Neural progenitor cell (in vitro differentiated cells): Measurements from ENCODE around the gene WWOX. TPM values are rescaled to one million over a fixed set of nuclear protein-coding genes. Genes with fewer than 3 reads are reported as not detected.
A peak's percentile ranks its signal among the peaks of the same experiment; 100 is the strongest.

ENCODE experiments used
- DNase-seq: peaks from one replicate; pipeline ENCODE4 v3.0.0-alpha.2; 2016; ENCODE audit warnings: low spot score
- H2AFZ ChIP-seq: fragments of 200-600 bp; sonication (generic); replicated peaks from 2 replicates; pipeline ENCODE4 v1.6.1; 2016; ENCODE audit warnings: antibody characterized with exemption
- H3F3A ChIP-seq: fragments of 200-600 bp; sonication (generic); 2 replicates; pipeline ENCODE4 v1.6.1; 2016; ENCODE audit warnings: antibody characterized with exemption, low read depth
- H3K27ac ChIP-seq: fragments of 200-600 bp; sonication (generic); 2 replicates; pipeline ENCODE4 v1.5.1; 2016; ENCODE audit warnings: mild to moderate bottlenecking
- H3K27me3 ChIP-seq: fragments of 200-600 bp; sonication (generic); 2 replicates; pipeline ENCODE4 v1.6.1; 2016; ENCODE audit warnings: mild to moderate bottlenecking, moderate library complexity
- H3K36me3 ChIP-seq: fragments of 200-600 bp; sonication (generic); 2 replicates; pipeline ENCODE4 v1.5.1; 2016
- H3K4me1 ChIP-seq: fragments of 200-600 bp; sonication (generic); 2 replicates; pipeline ENCODE4 v1.6.1; 2016; ENCODE audit warnings: mixed run types
- H3K4me2 ChIP-seq: fragments of 200-600 bp; sonication (generic); 2 replicates; pipeline ENCODE4 v1.6.1; 2016
- H3K4me3 ChIP-seq: fragments of 200-600 bp; sonication (generic); 2 replicates; pipeline ENCODE4 v1.5.1; 2016
- H3K79me2 ChIP-seq: fragments of 200-600 bp; sonication (generic); 2 replicates; pipeline ENCODE4 v1.6.1; 2016; ENCODE audit warnings: low read depth
- H3K9ac ChIP-seq: fragments of 200-600 bp; sonication (generic); 2 replicates; pipeline ENCODE4 v1.6.1; 2016
- H3K9me3 ChIP-seq: fragments of 200-600 bp; sonication (generic); 2 replicates; pipeline ENCODE4 v1.5.1; 2016; ENCODE audit warnings: low read depth
- H4K20me1 ChIP-seq: fragments of 200-600 bp; sonication (generic); 2 replicates; pipeline ENCODE4 v1.6.1; 2016; ENCODE audit warnings: low read depth
- H3K27ac Mint-ChIP-seq: 3 replicates; pipeline ENCODE4 v1.8.0; 2021; ENCODE audit warnings: mixed read lengths
- H3K27me3 Mint-ChIP-seq: 2 replicates; pipeline ENCODE4 v1.8.0; 2022; ENCODE audit warnings: low read depth, mild to moderate bottlenecking, inconsistent platforms, moderate library complexity, mixed read lengths; ENCODE audit not compliant: insufficient read depth
- H3K36me3 Mint-ChIP-seq: 3 replicates; pipeline ENCODE4 v1.8.0; 2021; ENCODE audit warnings: mixed read lengths
- H3K4me1 Mint-ChIP-seq: 3 replicates; pipeline ENCODE4 v1.8.0; 2021; ENCODE audit warnings: mixed read lengths
- H3K4me3 Mint-ChIP-seq: 3 replicates; pipeline ENCODE4 v1.8.0; 2021; ENCODE audit warnings: mild to moderate bottlenecking, moderate library complexity, mixed read lengths
- H3K9me3 Mint-ChIP-seq: 3 replicates; pipeline ENCODE4 v1.8.0; 2020; ENCODE audit warnings: mixed read lengths
- EZH2 ChIP-seq: fragments of 200-600 bp; sonication (generic); IDR thresholded peaks from 2 replicates; pipeline ENCODE4 v1.6.1; 2017; ENCODE audit warnings: antibody characterized with exemption, mild to moderate bottlenecking, moderate library complexity
- EZH2phosphoT487 ChIP-seq: fragments of 200-600 bp; sonication (generic); IDR thresholded peaks from 2 replicates; pipeline ENCODE4 v1.6.1; 2017; ENCODE audit warnings: antibody characterized with exemption
- total RNA-seq: library from RNA; depleted of rRNA; stranded (reverse); fragments of >200 nt; gene quantifications from 2 replicates; pipeline ENCODE4 v1.2.3, GENCODE V29; 2015; ENCODE audit warnings: low replicate concordance
- TF ChIP-seq, protein P1 (sequence below): fragments of 200-600 bp; sonication (generic); IDR thresholded peaks from 2 replicates; pipeline ENCODE4 v1.5.1; 2017; ENCODE audit warnings: antibody characterized with exemption, mild to moderate bottlenecking

The WWOX gene
- total RNA-seq, 1 donor from 2014 or later, result 63.7 TPM

DNA sequence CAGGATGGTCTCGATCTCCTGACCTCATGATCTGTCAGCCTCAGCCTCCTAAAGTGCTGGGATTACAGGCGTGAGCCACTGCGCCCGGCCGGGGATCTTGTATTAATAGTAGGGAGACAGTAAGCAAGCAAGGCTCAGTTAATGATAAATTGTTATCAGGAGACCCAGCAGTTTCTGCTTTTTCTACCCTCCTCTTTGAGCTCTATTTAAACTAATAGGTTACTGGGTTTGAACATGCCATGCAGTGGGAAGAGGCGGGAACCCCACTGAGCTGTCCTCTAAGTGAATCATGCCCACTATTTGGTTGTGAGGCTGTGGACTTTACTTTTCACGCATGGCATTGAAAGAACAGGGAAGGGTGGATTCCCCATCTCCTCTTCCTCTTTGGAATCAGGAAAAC is 223.9 kb downstream of the WWOX start:
- no peak overlapping the region for H3K4me3 ChIP-seq
- Mint-ChIP-seq H3K4me1 (peaks cover 39% of the 10 kb centered on the region), H3K9me3 (no peaks in the 10 kb centered on the region), H3K27me3 (peaks cover 8% of the 10 kb centered on the region), H3K27ac (no peak overlapping the region), H3K4me3 (no peak overlapping the region), H3K36me3 (peaks cover 2% of the 10 kb centered on the region)
- no peak overlapping the region for H3K9ac ChIP-seq
- H3K4me2 ChIP-seq, result no peak overlapping the region
- no peak overlapping the region for H2AFZ ChIP-seq
- H4K20me1 ChIP-seq, result no peaks in the 10 kb centered on the region
- peaks cover 22% of the 10 kb centered on the region for H3K4me1 ChIP-seq
- H3K27me3 ChIP-seq, result no peaks in the 10 kb centered on the region
- no peaks in the 10 kb centered on the region for H3K9me3 ChIP-seq
- no peak for TF ChIP-seq EZH2phosphoT487
- TF ChIP-seq, protein P1, sequence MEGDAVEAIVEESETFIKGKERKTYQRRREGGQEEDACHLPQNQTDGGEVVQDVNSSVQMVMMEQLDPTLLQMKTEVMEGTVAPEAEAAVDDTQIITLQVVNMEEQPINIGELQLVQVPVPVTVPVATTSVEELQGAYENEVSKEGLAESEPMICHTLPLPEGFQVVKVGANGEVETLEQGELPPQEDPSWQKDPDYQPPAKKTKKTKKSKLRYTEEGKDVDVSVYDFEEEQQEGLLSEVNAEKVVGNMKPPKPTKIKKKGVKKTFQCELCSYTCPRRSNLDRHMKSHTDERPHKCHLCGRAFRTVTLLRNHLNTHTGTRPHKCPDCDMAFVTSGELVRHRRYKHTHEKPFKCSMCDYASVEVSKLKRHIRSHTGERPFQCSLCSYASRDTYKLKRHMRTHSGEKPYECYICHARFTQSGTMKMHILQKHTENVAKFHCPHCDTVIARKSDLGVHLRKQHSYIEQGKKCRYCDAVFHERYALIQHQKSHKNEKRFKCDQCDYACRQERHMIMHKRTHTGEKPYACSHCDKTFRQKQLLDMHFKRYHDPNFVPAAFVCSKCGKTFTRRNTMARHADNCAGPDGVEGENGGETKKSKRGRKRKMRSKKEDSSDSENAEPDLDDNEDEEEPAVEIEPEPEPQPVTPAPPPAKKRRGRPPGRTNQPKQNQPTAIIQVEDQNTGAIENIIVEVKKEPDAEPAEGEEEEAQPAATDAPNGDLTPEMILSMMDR, result no peak
- TF ChIP-seq EZH2, result no peak
- DNase-seq, result no peak
- peaks cover 10% of the 10 kb centered on the region for H3F3A ChIP-seq
- H3K27ac ChIP-seq, result no peak overlapping the region
- H3K79me2 ChIP-seq, result no peaks in the 10 kb centered on the region
- no peaks in the 10 kb centered on the region for H3K36me3 ChIP-seq

DNA sequence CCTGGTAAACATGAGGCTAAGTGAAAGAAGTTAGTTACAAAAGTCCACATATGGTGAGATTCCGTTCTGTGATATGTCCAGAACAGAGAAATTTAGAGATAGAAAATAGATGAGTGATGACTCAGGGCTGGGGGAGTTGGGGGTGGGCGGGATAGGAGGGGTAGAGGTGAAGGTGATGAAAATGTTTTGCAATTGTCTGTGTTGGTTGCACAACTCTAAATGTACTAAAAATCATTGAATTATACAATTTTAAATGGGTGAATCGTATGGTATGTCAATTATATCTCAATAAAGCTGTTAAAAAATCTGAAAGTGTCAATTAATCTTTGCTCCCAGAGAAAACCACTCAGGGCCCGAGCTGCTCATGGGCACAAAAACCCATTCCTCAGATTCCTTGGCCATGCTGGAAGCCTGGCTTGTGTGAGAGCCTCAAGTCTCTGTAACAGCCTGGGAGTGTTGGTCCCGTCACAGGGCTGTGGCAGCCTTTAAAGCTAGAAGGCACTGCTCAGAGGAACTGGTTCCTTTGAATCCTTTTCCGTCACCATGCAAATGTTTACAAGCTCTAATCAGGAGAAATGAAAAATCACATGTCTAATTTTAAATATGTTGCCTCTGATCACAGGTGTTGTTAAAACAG is 225.3 kb downstream of the WWOX start:
- Histone ChIP-seq H3K27ac (no peak overlapping the region), H3K4me1 (peaks cover 21% of the 10 kb centered on the region), H3K79me2 (no peaks in the 10 kb centered on the region), H2AFZ (no peak overlapping the region), H3K4me3 (no peak overlapping the region), H3K27me3 (no peaks in the 10 kb centered on the region), H3K9ac (no peak overlapping the region), H3F3A (peaks cover 10% of the 10 kb centered on the region), H3K36me3 (no peaks in the 10 kb centered on the region), H3K4me2 (peak overlapping the region; percentile 66), H4K20me1 (no peaks in the 10 kb centered on the region), H3K9me3 (no peaks in the 10 kb centered on the region)
- no peak overlapping the region for H3K27ac Mint-ChIP-seq
- TF ChIP-seq, protein P1, result no peak
- peaks cover 4% of the 10 kb centered on the region for H3K36me3 Mint-ChIP-seq
- DNase-seq, result peak; percentile 33
- H3K4me1 Mint-ChIP-seq, result peaks cover 41% of the 10 kb centered on the region
- peaks cover 12% of the 10 kb centered on the region for H3K27me3 Mint-ChIP-seq
- no peaks in the 10 kb centered on the region for H3K9me3 Mint-ChIP-seq
- H3K4me3 Mint-ChIP-seq, result no peak overlapping the region

DNA sequence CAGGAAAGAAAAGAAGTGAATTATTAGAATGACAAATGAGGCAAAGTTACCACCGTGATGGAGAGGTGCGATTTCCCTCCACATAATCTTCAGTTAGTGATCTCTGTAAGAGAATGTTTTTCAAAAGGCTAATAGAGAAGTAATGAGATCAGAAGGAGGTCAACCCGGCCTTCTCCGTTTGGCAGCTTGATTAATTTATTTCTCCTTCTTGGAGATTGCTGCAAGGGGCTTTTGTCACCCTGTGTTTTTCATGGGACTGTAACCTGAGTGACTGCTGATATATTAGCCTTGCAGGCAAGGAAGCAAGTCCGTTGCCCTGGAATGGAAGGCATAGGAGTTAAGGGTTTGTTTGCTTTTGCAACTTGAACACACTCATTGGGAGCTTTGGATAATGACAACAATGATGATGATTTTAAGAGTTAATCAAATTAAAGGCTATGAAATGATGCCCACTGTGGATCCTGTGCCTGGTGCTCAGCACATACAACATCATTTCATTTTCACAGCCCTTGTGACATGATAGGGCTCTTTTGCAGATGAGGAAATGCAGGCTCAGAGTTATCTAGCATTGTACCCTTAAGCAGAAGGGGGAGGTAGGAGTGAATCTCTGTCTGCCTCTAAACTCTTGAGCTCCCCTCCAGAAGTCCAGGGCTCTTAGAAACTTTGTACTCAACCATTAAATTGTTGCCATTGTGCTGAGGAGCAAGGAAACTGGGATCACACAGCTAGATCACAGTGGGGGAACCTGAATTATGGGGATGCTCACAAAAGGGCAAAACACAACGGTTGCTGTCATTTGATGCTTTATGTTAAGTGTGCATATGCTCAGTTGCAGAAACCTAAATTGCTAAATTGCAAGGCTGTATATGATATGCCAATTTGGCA is 226.3 kb downstream of the WWOX start:
- Mint-ChIP-seq H3K27ac (peak overlapping the region; percentile 76), H3K9me3 (no peaks in the 10 kb centered on the region), H3K36me3 (peaks cover 4% of the 10 kb centered on the region), H3K27me3 (peaks cover 15% of the 10 kb centered on the region), H3K4me3 (peak overlapping the region; percentile 38), H3K4me1 (peaks cover 45% of the 10 kb centered on the region)
- no peak overlapping the region for H3K9ac ChIP-seq
- DNase-seq, result peak; percentile 36
- H3K4me1 ChIP-seq, result peaks cover 21% of the 10 kb centered on the region
- no peaks in the 10 kb centered on the region for H3K36me3 ChIP-seq
- peaks cover 10% of the 10 kb centered on the region for H3F3A ChIP-seq
- H3K4me2 ChIP-seq, result peak overlapping the region; percentile 66
- TF ChIP-seq EZH2 (no peak), EZH2phosphoT487 (no peak)
- TF ChIP-seq, protein P1, result no peak
- no peaks in the 10 kb centered on the region for H3K9me3 ChIP-seq
- no peaks in the 10 kb centered on the region for H4K20me1 ChIP-seq
- no peak overlapping the region for H3K4me3 ChIP-seq
- H2AFZ ChIP-seq, result no peak overlapping the region
- H3K27me3 ChIP-seq, result no peaks in the 10 kb centered on the region
- H3K27ac ChIP-seq, result peak overlapping the region; percentile 27
- H3K79me2 ChIP-seq, result no peaks in the 10 kb centered on the region
